K562 (cell line): ENCODE results near the gene PTPRT.

Experiments used
- TCF7L2 ChIP-seq: fragments of 150-350 bp; IDR thresholded peaks from 2 replicates; pipeline ENCODE4 v1.6.1; 2016; ENCODE audit warnings: low read depth, mild to moderate bottlenecking, low read length, moderate library complexity
- TF ChIP-seq, protein P1 (sequence below), 3 experiments: IDR thresholded peaks in 2 of 3; conservative IDR thresholded peaks in 1 of 3; 2 replicates each; pipeline ENCODE4 v1.5.1; 2011 to 2012; ENCODE audit warnings: low read length in 3 of 3, mild to moderate bottlenecking in 3 of 3, control low read depth in 2 of 3, improper control_type of control experiment in 1 of 3, inconsistent platforms in 1 of 3, low read depth in 1 of 3, mixed read lengths in 1 of 3, moderate library complexity in 1 of 3; ENCODE audit not compliant: insufficient read depth in 2 of 3

DNA sequence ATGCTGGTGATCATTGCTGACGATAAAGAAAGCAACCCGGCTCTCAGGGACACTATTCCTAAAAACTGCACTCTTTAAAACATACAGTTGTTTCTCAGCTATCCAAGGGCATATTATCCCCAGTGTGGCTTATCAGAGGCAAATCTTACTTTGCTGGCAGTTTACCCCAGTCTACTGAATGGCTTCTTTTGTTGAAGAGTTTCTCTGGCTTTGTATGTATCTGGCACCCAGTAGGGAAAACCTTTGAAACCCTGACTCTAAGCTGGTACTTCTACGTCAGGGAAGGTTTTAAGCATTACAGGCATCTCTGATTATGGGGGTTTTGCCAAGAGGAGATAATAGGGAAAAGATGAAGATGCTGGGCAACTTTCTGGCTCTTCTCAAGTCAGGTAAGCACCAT, 933.9 kb downstream of the PTPRT start:
- TF ChIP-seq, protein P1, sequence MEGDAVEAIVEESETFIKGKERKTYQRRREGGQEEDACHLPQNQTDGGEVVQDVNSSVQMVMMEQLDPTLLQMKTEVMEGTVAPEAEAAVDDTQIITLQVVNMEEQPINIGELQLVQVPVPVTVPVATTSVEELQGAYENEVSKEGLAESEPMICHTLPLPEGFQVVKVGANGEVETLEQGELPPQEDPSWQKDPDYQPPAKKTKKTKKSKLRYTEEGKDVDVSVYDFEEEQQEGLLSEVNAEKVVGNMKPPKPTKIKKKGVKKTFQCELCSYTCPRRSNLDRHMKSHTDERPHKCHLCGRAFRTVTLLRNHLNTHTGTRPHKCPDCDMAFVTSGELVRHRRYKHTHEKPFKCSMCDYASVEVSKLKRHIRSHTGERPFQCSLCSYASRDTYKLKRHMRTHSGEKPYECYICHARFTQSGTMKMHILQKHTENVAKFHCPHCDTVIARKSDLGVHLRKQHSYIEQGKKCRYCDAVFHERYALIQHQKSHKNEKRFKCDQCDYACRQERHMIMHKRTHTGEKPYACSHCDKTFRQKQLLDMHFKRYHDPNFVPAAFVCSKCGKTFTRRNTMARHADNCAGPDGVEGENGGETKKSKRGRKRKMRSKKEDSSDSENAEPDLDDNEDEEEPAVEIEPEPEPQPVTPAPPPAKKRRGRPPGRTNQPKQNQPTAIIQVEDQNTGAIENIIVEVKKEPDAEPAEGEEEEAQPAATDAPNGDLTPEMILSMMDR (IDR thresholded peaks at IDR 0.05 in 2 of 3, conservative IDR thresholded peaks at IDR 0.05 in 1 of 3; ENCODE audit: insufficient read depth in 2 of 3, low read depth in 1 of 3, low read length in 3 of 3), result no peak
- no peak for TF ChIP-seq TCF7L2
